Duodenal mucosa (tissue), 2 donors: ENCODE measurements around the gene HMG20A.

Experiments used
- H3K27ac ChIP-seq: one replicate; pipeline ENCODE4 v1.7.0; 2013; ENCODE audit warnings: low read depth, low read length
- H3K27me3 ChIP-seq, 2 donors: one replicate each; pipeline ENCODE4 v1.7.0; 2013; ENCODE audit warnings: low read length in 2 of 2, control low read depth in 1 of 2; ENCODE audit not compliant: insufficient read depth in 2 of 2, control insufficient read depth in 1 of 2
- H3K36me3 ChIP-seq, 2 donors: one replicate each; pipeline ENCODE4 v1.7.0; 2013; ENCODE audit warnings: low read length in 2 of 2, control low read depth in 1 of 2; ENCODE audit not compliant: insufficient read depth in 2 of 2, control insufficient read depth in 1 of 2
- H3K4me1 ChIP-seq, 2 donors: one replicate each; pipeline ENCODE4 v1.7.0; 2013; ENCODE audit warnings: low read length in 2 of 2, control low read depth in 1 of 2; ENCODE audit not compliant: insufficient read depth in 2 of 2, control insufficient read depth in 1 of 2
- H3K4me3 ChIP-seq, 2 donors: one replicate each; pipeline ENCODE4 v1.7.0; 2013; ENCODE audit warnings: low read length in 2 of 2, low read depth in 1 of 2
- H3K9ac ChIP-seq, 2 donors: one replicate each; pipeline ENCODE4 v1.7.0; 2013; ENCODE audit warnings: low read length in 2 of 2, low read depth in 1 of 2
- H3K9me3 ChIP-seq, 2 donors: one replicate each; pipeline ENCODE4 v1.7.0; 2013; ENCODE audit warnings: low read length in 2 of 2, control low read depth in 1 of 2; ENCODE audit not compliant: control insufficient read depth in 1 of 2

The HMG20A gene

GRCh38 chr15:77455696-77456321 is 35.1 kb downstream of the HMG20A start:
- Histone ChIP-seq H3K4me1 (peaks cover 11 to 24% of the 10 kb centered on the region in 2 donors), H3K27ac (no peak overlapping the region), H3K36me3 (peaks cover 0 to 13% of the 10 kb centered on the region in 2 donors), H3K9ac (no peak overlapping the region), H3K27me3 (no peaks in the 10 kb centered on the region), H3K4me3 (no peak overlapping the region), H3K9me3 (no peaks in the 10 kb centered on the region)

GRCh38 chr15:77456746-77457145 is 36.1 kb downstream of the HMG20A start:
- H3K36me3 ChIP-seq, result peaks cover 0 to 17% of the 10 kb centered on the region in 2 donors
- H3K27me3 ChIP-seq, result no peaks in the 10 kb centered on the region
- peaks cover 11 to 24% of the 10 kb centered on the region in 2 donors for H3K4me1 ChIP-seq
- no peaks in the 10 kb centered on the region for H3K9me3 ChIP-seq
- H3K4me3 ChIP-seq, result no peak overlapping the region
- no peak overlapping the region for H3K9ac ChIP-seq
- H3K27ac ChIP-seq, result no peak overlapping the region

GRCh38 chr15:77457191-77457904 is 36.7 kb downstream of the HMG20A start:
- H3K9me3 ChIP-seq, result no peaks in the 10 kb centered on the region
- no peaks in the 10 kb centered on the region for H3K27me3 ChIP-seq
- no peak overlapping the region for H3K4me3 ChIP-seq
- no peak overlapping the region for H3K9ac ChIP-seq
- peaks cover 11 to 24% of the 10 kb centered on the region in 2 donors for H3K4me1 ChIP-seq
- H3K36me3 ChIP-seq, result peaks cover 0 to 17% of the 10 kb centered on the region in 2 donors
- no peak overlapping the region for H3K27ac ChIP-seq

- no peaks in the 10 kb centered on the region for H3K9me3 ChIP-seq
- no peak overlapping the region for H3K4me3 ChIP-seq
- no peaks in the 10 kb centered on the region for H3K27me3 ChIP-seq
- no peak overlapping the region for H3K9ac ChIP-seq
- H3K36me3 ChIP-seq, result peaks cover 0 to 17% of the 10 kb centered on the region in 2 donors
- peaks cover 11 to 24% of the 10 kb centered on the region in 2 donors for H3K4me1 ChIP-seq
- no peak overlapping the region for H3K27ac ChIP-seq
These were observed 37.2 kb downstream of the HMG20A start for GRCh38 chr15:77457905-77458265.

- Histone ChIP-seq H3K27ac (no peak overlapping the region), H3K36me3 (peaks cover 0 to 23% of the 10 kb centered on the region in 2 donors), H3K9ac (no peak overlapping the region), H3K27me3 (no peaks in the 10 kb centered on the region), H3K4me1 (peaks cover 11 to 24% of the 10 kb centered on the region in 2 donors), H3K4me3 (no peak overlapping the region), H3K9me3 (no peaks in the 10 kb centered on the region)
These were observed 38.3 kb downstream of the HMG20A start for GRCh38 chr15:77459031-77459430.

- Histone ChIP-seq H3K9ac (no peak overlapping the region), H3K27me3 (no peaks in the 10 kb centered on the region), H3K9me3 (no peaks in the 10 kb centered on the region), H3K27ac (no peak overlapping the region), H3K36me3 (peaks cover under 1 to 42% of the 10 kb centered on the region in 2 donors), H3K4me3 (no peak overlapping the region), H3K4me1 (peaks cover 11 to 18% of the 10 kb centered on the region in 2 donors)
These were observed 40.8 kb downstream of the HMG20A start for GRCh38 chr15:77461486-77461885.

GRCh38 chr15:77464129-77464865 is 43.6 kb downstream of the HMG20A start:
- H3K9me3 ChIP-seq, result no peaks in the 10 kb centered on the region
- peaks cover 3% of the 10 kb centered on the region in 2 donors for H3K4me1 ChIP-seq
- H3K27me3 ChIP-seq, result no peaks in the 10 kb centered on the region
- H3K4me3 ChIP-seq, result no peak overlapping the region
- no peak overlapping the region for H3K9ac ChIP-seq
- H3K36me3 ChIP-seq, result peaks cover 6 to 59% of the 10 kb centered on the region in 2 donors
- H3K27ac ChIP-seq, result no peak overlapping the region

- no peak overlapping the region for H3K9ac ChIP-seq
- H3K36me3 ChIP-seq, result peaks cover 15 to 54% of the 10 kb centered on the region in 2 donors
- H3K27ac ChIP-seq, result no peak overlapping the region
- peaks cover 3% of the 10 kb centered on the region in 2 donors for H3K4me1 ChIP-seq
- no peak overlapping the region for H3K4me3 ChIP-seq
- H3K9me3 ChIP-seq, result no peaks in the 10 kb centered on the region
- H3K27me3 ChIP-seq, result no peaks in the 10 kb centered on the region
These were observed 45.8 kb downstream of the HMG20A start for GRCh38 chr15:77466521-77466920.

- H3K27ac ChIP-seq, result no peak overlapping the region
- no peaks in the 10 kb centered on the region for H3K27me3 ChIP-seq
- peaks cover 3% of the 10 kb centered on the region in 2 donors for H3K4me1 ChIP-seq
- no peaks in the 10 kb centered on the region for H3K9me3 ChIP-seq
- H3K36me3 ChIP-seq, result peaks cover 22 to 63% of the 10 kb centered on the region in 2 donors
- no peak overlapping the region for H3K9ac ChIP-seq
- no peak overlapping the region for H3K4me3 ChIP-seq
These were observed 48.2 kb downstream of the HMG20A start for GRCh38 chr15:77468896-77469295.

- Histone ChIP-seq H3K36me3 (peaks cover 32 to 66% of the 10 kb centered on the region in 2 donors), H3K9ac (no peak overlapping the region), H3K4me3 (no peak overlapping the region), H3K9me3 (no peaks in the 10 kb centered on the region), H3K4me1 (peaks cover 0 to 3% of the 10 kb centered on the region in 2 donors), H3K27ac (no peak overlapping the region), H3K27me3 (no peaks in the 10 kb centered on the region)
These were observed 49.5 kb downstream of the HMG20A start for GRCh38 chr15:77470235-77470634.
